Measurements from ENCODE around the gene SDHAF3.

GRCh38 chr7:97089771-97090170, 27.7 kb upstream of the SDHAF3 start:
- TF ChIP-seq CTCF (IDR thresholded peaks at IDR 0.05; ENCODE audit: poor library complexity, severe bottlenecking) (no peak), POLR2AphosphoS5 (IDR thresholded peaks at IDR 0.05) (no peak), SMC3 (conservative IDR thresholded peaks at IDR 0.05; ENCODE audit: poor library complexity) (no peak), EP300 (conservative IDR thresholded peaks at IDR 0.05; ENCODE audit: poor library complexity, severe bottlenecking) (no peak), MXI1 (conservative IDR thresholded peaks at IDR 0.05; ENCODE audit: poor library complexity, severe bottlenecking) (no peak), RAD21 (conservative IDR thresholded peaks at IDR 0.05) (no peak), EZH2 (IDR thresholded peaks at IDR 0.05; ENCODE audit: borderline replicate concordance, insufficient read depth, low read length, poor library complexity, severe bottlenecking) (no peak)
- TF ChIP-seq, protein P1, sequence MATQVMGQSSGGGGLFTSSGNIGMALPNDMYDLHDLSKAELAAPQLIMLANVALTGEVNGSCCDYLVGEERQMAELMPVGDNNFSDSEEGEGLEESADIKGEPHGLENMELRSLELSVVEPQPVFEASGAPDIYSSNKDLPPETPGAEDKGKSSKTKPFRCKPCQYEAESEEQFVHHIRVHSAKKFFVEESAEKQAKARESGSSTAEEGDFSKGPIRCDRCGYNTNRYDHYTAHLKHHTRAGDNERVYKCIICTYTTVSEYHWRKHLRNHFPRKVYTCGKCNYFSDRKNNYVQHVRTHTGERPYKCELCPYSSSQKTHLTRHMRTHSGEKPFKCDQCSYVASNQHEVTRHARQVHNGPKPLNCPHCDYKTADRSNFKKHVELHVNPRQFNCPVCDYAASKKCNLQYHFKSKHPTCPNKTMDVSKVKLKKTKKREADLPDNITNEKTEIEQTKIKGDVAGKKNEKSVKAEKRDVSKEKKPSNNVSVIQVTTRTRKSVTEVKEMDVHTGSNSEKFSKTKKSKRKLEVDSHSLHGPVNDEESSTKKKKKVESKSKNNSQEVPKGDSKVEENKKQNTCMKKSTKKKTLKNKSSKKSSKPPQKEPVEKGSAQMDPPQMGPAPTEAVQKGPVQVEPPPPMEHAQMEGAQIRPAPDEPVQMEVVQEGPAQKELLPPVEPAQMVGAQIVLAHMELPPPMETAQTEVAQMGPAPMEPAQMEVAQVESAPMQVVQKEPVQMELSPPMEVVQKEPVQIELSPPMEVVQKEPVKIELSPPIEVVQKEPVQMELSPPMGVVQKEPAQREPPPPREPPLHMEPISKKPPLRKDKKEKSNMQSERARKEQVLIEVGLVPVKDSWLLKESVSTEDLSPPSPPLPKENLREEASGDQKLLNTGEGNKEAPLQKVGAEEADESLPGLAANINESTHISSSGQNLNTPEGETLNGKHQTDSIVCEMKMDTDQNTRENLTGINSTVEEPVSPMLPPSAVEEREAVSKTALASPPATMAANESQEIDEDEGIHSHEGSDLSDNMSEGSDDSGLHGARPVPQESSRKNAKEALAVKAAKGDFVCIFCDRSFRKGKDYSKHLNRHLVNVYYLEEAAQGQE (IDR thresholded peaks at IDR 0.05; ENCODE audit: borderline replicate concordance) = no peak
